ENCODE data around the gene PRDM15. TPM values are rescaled to one million over a fixed set of nuclear protein-coding genes. Genes with fewer than 3 reads are reported as not detected.

Gene PRDM15
- total RNA-seq, 1 donor, result 7.2 TPM

DNA sequence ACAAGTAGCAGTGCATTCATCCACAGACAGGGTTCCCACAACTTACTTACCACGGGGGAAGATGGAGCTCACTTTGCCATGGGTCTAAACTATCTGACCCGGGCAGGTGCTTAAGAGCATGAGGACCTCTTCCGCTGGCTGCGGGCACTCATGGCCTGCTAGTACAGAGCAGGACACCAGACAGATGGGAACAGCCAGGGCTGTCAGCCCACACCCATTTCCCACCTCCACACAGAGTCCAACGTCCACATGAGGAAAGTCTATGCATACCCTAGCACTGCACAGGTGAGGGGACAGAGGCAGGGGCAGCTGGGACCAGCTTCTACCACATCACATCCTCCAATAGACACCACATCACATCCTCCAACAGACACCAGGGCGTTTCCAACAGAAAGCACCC lies 35.8 kb upstream of the PRDM15 start:
- TF ChIP-seq, protein P1, sequence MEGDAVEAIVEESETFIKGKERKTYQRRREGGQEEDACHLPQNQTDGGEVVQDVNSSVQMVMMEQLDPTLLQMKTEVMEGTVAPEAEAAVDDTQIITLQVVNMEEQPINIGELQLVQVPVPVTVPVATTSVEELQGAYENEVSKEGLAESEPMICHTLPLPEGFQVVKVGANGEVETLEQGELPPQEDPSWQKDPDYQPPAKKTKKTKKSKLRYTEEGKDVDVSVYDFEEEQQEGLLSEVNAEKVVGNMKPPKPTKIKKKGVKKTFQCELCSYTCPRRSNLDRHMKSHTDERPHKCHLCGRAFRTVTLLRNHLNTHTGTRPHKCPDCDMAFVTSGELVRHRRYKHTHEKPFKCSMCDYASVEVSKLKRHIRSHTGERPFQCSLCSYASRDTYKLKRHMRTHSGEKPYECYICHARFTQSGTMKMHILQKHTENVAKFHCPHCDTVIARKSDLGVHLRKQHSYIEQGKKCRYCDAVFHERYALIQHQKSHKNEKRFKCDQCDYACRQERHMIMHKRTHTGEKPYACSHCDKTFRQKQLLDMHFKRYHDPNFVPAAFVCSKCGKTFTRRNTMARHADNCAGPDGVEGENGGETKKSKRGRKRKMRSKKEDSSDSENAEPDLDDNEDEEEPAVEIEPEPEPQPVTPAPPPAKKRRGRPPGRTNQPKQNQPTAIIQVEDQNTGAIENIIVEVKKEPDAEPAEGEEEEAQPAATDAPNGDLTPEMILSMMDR (IDR thresholded peaks at IDR 0.05; ENCODE audit: extremely low read depth, low read depth, low read length), result no peak
- peaks cover 57% of the 10 kb centered on the region for H3K36me3 ChIP-seq (ENCODE audit: insufficient read depth, low read length)

DNA sequence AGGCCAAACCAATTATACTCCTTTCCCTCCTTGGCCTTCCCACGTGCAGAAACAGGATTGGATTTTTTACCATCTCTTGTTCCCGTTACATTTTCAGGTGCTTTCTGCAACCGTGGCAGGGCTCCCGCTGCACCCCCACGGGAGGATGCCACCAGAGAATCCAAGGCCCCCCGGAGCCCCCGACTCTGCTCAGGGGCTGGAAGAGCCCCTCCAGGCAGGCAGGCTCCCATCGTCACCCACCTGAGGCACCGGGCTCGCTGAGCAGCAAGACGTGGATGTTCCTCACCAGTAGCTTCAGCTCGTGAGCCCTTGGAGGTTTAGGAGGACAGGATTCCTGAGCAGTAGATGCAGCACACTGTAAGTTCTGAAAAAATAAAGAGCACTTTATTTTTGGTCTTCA lies 35.2 kb upstream of the PRDM15 start:
- TF ChIP-seq, protein P1 (IDR thresholded peaks at IDR 0.05; ENCODE audit: extremely low read depth, low read depth, low read length), result no peak
- Histone ChIP-seq H3K27ac (ENCODE audit: low read depth, low read length) (no peak overlapping the region), H3K4me3 (ENCODE audit: insufficient read depth, low read length) (no peak overlapping the region), H4K20me1 (ENCODE audit: insufficient read depth, low read length) (no peaks in the 10 kb centered on the region), H3K79me2 (ENCODE audit: insufficient read depth, low read length) (no peaks in the 10 kb centered on the region), H3K9me3 (ENCODE audit: low read depth, low read length) (no peaks in the 10 kb centered on the region), H3K36me3 (ENCODE audit: insufficient read depth, low read length) (peaks cover 62% of the 10 kb centered on the region), H3K4me1 (ENCODE audit: insufficient read depth, low read length) (no peaks in the 10 kb centered on the region), H3K4me2 (ENCODE audit: insufficient read depth, low read length) (no peak overlapping the region), H2AFZ (ENCODE audit: low read length) (no peak overlapping the region), H3K27me3 (ENCODE audit: insufficient read depth, low read length) (no peaks in the 10 kb centered on the region)
- DNase-seq (ENCODE audit: insufficient read length, low spot score, missing footprints), result no peak

More for the DNA sequence above, 35.8 kb upstream of the PRDM15 start:
- Histone ChIP-seq H3K4me3 (ENCODE audit: insufficient read depth, low read length) (no peak overlapping the region), H3K79me2 (ENCODE audit: insufficient read depth, low read length) (no peaks in the 10 kb centered on the region), H3K4me2 (ENCODE audit: insufficient read depth, low read length) (no peak overlapping the region), H3K9me3 (ENCODE audit: low read depth, low read length) (no peaks in the 10 kb centered on the region), H3K4me1 (ENCODE audit: insufficient read depth, low read length) (no peaks in the 10 kb centered on the region), H2AFZ (ENCODE audit: low read length) (no peak overlapping the region), H4K20me1 (ENCODE audit: insufficient read depth, low read length) (no peaks in the 10 kb centered on the region), H3K27ac (ENCODE audit: low read depth, low read length) (no peak overlapping the region), H3K27me3 (ENCODE audit: insufficient read depth, low read length) (no peaks in the 10 kb centered on the region)
- no peak for DNase-seq (ENCODE audit: insufficient read length, low spot score, missing footprints)

DNA sequence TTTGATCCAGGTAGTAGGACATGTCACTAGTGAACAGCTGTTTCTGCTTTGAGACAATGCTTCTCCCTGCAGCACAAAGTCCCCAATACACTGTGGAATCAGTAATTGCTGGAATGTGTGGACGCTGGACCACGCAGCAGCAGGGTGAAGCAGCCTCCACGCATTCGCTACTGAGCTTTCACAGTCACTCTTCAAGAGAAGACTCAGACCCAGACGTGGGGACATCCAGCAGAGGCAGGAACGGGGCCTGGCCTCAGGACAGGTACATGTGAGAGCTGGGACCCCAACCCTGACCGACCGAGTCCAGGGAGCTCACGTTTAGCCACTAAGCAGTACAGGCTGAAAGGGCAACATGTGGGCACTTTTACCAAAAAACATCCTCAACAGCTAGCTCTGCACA lies 34.1 kb upstream of the PRDM15 start:
- Histone ChIP-seq H2AFZ (ENCODE audit: low read length) (no peak overlapping the region), H3K27me3 (ENCODE audit: insufficient read depth, low read length) (no peaks in the 10 kb centered on the region), H3K27ac (ENCODE audit: low read depth, low read length) (no peak overlapping the region), H3K36me3 (ENCODE audit: insufficient read depth, low read length) (peaks cover 73% of the 10 kb centered on the region), H3K4me2 (ENCODE audit: insufficient read depth, low read length) (no peak overlapping the region), H4K20me1 (ENCODE audit: insufficient read depth, low read length) (no peaks in the 10 kb centered on the region), H3K4me1 (ENCODE audit: insufficient read depth, low read length) (no peaks in the 10 kb centered on the region), H3K79me2 (ENCODE audit: insufficient read depth, low read length) (no peaks in the 10 kb centered on the region), H3K9me3 (ENCODE audit: low read depth, low read length) (no peaks in the 10 kb centered on the region), H3K4me3 (ENCODE audit: insufficient read depth, low read length) (no peak overlapping the region)
- TF ChIP-seq, protein P1 (IDR thresholded peaks at IDR 0.05; ENCODE audit: extremely low read depth, low read depth, low read length), result no peak
- DNase-seq (ENCODE audit: insufficient read length, low spot score, missing footprints), result no peak

DNA sequence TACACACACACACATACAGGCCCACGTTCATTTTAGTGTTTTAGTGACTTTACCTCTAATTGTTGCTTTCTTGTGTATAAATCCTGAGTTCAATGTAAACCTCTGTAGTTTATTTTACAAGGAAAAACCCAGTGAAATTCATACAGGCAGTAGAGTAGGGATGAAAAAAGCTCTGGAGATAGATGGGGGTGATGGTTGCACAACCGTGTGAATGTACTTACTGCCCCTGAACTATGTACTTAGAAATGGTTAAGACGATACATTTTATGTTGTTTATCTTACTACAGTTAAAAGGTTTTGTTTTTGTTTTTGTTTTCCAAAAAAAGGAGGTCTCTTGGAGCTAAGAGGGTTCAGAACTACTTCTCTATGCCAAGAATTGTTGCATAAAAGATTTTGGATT lies 29.7 kb upstream of the PRDM15 start:
- no peaks in the 10 kb centered on the region for H3K27me3 ChIP-seq (ENCODE audit: insufficient read depth, low read length)
- no peaks in the 10 kb centered on the region for H3K4me1 ChIP-seq (ENCODE audit: insufficient read depth, low read length)
- no peak overlapping the region for H3K4me2 ChIP-seq (ENCODE audit: insufficient read depth, low read length)
- H3K9me3 ChIP-seq (ENCODE audit: low read depth, low read length), result no peaks in the 10 kb centered on the region
- no peak overlapping the region for H3K27ac ChIP-seq (ENCODE audit: low read depth, low read length)
- H3K36me3 ChIP-seq (ENCODE audit: insufficient read depth, low read length), result peaks cover 75% of the 10 kb centered on the region
- no peak overlapping the region for H3K4me3 ChIP-seq (ENCODE audit: insufficient read depth, low read length)
- no peak overlapping the region for H2AFZ ChIP-seq (ENCODE audit: low read length)
- no peaks in the 10 kb centered on the region for H3K79me2 ChIP-seq (ENCODE audit: insufficient read depth, low read length)
- TF ChIP-seq, protein P1 (IDR thresholded peaks at IDR 0.05; ENCODE audit: extremely low read depth, low read depth, low read length), result no peak
- DNase-seq (ENCODE audit: insufficient read length, low spot score, missing footprints), result no peak
- H4K20me1 ChIP-seq (ENCODE audit: insufficient read depth, low read length), result no peaks in the 10 kb centered on the region
